Progenitor cell of endocrine pancreas (in vitro differentiated cells): Measurements from ENCODE around the gene CHN2. TPM values are rescaled to one million over a fixed set of nuclear protein-coding genes. Genes with fewer than 3 reads are reported as not detected.

ENCODE experiments used
- DNase-seq: peaks from one replicate; pipeline ENCODE4 v3.0.0; 2021; ENCODE audit warnings: low spot score; ENCODE audit not compliant: unreplicated experiment
- H3K27ac Mint-ChIP-seq: 2 replicates; pipeline ENCODE4 v1.8.0; 2021; ENCODE audit warnings: mild to moderate bottlenecking, moderate library complexity, mixed read lengths
- H3K27me3 Mint-ChIP-seq: 2 replicates; pipeline ENCODE4 v1.8.0; 2021; ENCODE audit warnings: mixed read lengths
- H3K36me3 Mint-ChIP-seq: 2 replicates; pipeline ENCODE4 v1.8.0; 2022; ENCODE audit warnings: mixed read lengths; ENCODE audit not compliant: insufficient read depth
- H3K4me1 Mint-ChIP-seq: 2 replicates; pipeline ENCODE4 v1.8.0; 2021; ENCODE audit warnings: low read depth, mixed read lengths
- H3K4me3 Mint-ChIP-seq: 2 replicates; pipeline ENCODE4 v1.8.0; 2021; ENCODE audit warnings: low read depth, mild to moderate bottlenecking, moderate library complexity, mixed read lengths
- H3K9me3 Mint-ChIP-seq: 2 replicates; pipeline ENCODE4 v1.8.0; 2021; ENCODE audit warnings: low read depth, mixed read lengths
- CTCF ChIP-seq: fragments of 200-600 bp; sonication (generic); IDR thresholded peaks from one replicate; pipeline ENCODE4 v1.5.0; 2021; ENCODE audit warnings: antibody characterized with exemption, mild to moderate bottlenecking; ENCODE audit not compliant: unreplicated experiment
- total RNA-seq: library from RNA; stranded (reverse); gene quantifications from 2 replicates; pipeline ENCODE4 v1.2.1, GENCODE V29; 2021

The CHN2 gene
- total RNA-seq, 1 donor from 2014 or later = 22.0 TPM

GRCh38 chr7:29457565-29458011 is 263.0 kb downstream of the CHN2 start:
- Mint-ChIP-seq H3K27ac (no peak overlapping the region), H3K27me3 (no peaks in the 10 kb centered on the region), H3K9me3 (no peaks in the 10 kb centered on the region), H3K4me3 (no peak overlapping the region), H3K36me3 (no peaks in the 10 kb centered on the region), H3K4me1 (peaks cover 13% of the 10 kb centered on the region)
- no peak for TF ChIP-seq CTCF
- no peak for DNase-seq

- H3K4me3 Mint-ChIP-seq = no peak overlapping the region
- H3K4me1 Mint-ChIP-seq = peaks cover 8% of the 10 kb centered on the region
- H3K27ac Mint-ChIP-seq = no peak overlapping the region
- TF ChIP-seq CTCF = no peak
- no peaks in the 10 kb centered on the region for H3K36me3 Mint-ChIP-seq
- no peaks in the 10 kb centered on the region for H3K27me3 Mint-ChIP-seq
- H3K9me3 Mint-ChIP-seq = no peaks in the 10 kb centered on the region
- DNase-seq = no peak
Observed at GRCh38 chr7:29458933-29459332, 264.4 kb downstream of the CHN2 start.

GRCh38 chr7:29459589-29459988 is 265.0 kb downstream of the CHN2 start:
- no peak overlapping the region for H3K27ac Mint-ChIP-seq
- H3K9me3 Mint-ChIP-seq = no peaks in the 10 kb centered on the region
- no peak for TF ChIP-seq CTCF
- no peaks in the 10 kb centered on the region for H3K27me3 Mint-ChIP-seq
- H3K4me1 Mint-ChIP-seq = peaks cover 8% of the 10 kb centered on the region
- H3K4me3 Mint-ChIP-seq = no peak overlapping the region
- DNase-seq = no peak
- H3K36me3 Mint-ChIP-seq = no peaks in the 10 kb centered on the region

GRCh38 chr7:29461996-29462395 is 267.4 kb downstream of the CHN2 start:
- no peaks in the 10 kb centered on the region for H3K9me3 Mint-ChIP-seq
- no peak for TF ChIP-seq CTCF
- H3K4me3 Mint-ChIP-seq = no peak overlapping the region
- DNase-seq = no peak
- H3K4me1 Mint-ChIP-seq = peaks cover 6% of the 10 kb centered on the region
- no peak overlapping the region for H3K27ac Mint-ChIP-seq
- no peaks in the 10 kb centered on the region for H3K27me3 Mint-ChIP-seq
- H3K36me3 Mint-ChIP-seq = no peaks in the 10 kb centered on the region

DNA sequence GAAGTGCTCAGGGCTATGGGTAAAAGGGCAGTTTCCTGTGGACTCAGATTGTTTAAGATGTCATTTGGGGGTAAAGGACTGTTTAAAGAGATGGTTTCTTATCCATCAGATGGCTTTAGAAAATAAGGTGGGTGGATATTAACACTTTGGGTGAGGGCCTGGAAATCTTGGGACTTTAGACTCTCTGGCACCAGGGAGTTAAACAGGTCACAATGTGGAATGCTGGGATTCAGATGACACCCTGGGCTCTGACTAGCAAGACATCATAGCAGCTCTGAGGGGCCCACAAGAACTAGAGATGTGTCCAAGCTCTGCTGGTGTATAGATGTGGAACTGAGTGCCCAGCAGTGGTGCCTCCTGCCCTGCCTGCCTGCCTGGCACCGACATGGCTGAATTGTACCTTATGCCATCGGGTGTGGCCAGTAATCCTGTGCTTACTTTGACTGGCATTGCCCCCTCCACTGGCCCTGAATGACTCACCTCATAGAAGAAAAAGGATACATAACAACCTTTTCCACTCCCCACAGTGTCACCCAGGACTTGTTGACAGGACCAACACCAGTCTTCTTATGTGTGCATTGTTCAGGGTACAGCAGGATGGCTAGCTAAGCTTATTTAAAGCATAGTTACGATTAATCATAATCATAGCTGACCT is 269.1 kb downstream of the CHN2 start:
- no peak for TF ChIP-seq CTCF
- no peak for DNase-seq
- no peaks in the 10 kb centered on the region for H3K36me3 Mint-ChIP-seq
- no peak overlapping the region for H3K4me3 Mint-ChIP-seq
- peaks cover 6% of the 10 kb centered on the region for H3K4me1 Mint-ChIP-seq
- H3K27ac Mint-ChIP-seq = no peak overlapping the region
- no peaks in the 10 kb centered on the region for H3K9me3 Mint-ChIP-seq
- no peaks in the 10 kb centered on the region for H3K27me3 Mint-ChIP-seq
